Breast epithelium (tissue), 3 donors: ENCODE measurements around the gene MPRIP.

ENCODE experiments used
- CTCF ChIP-seq, 3 donors: fragments of 450-650 bp; IDR thresholded peaks; one replicate each; pipeline ENCODE4 v1.5.1; 2016 to 2017; ENCODE audit warnings: antibody characterized with exemption in 3 of 3, mild to moderate bottlenecking in 3 of 3, moderate library complexity in 3 of 3
- POLR2A ChIP-seq: fragments of 450-650 bp; IDR thresholded peaks from one replicate; pipeline ENCODE4 v1.6.1; 2016; ENCODE audit warnings: antibody characterized with exemption, mild to moderate bottlenecking, moderate library complexity

DNA sequence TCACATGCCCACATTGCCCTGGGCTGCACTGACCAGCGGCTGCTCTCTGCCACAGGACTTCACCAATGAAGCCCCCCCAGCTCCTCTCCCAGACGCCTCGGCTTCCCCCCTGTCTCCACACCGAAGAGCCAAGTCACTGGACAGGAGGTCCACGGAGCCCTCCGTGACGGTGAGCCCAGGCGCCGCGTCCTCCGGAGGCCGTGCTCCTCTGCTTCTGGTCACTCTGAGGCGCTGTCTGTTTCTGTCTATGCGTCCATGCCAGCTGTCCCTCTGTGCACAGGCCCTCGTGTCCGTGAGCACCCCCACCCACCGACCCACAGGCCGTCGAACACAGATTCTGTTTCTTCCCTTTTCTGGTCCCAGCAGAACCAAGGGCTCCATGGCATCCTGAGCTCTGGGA lies 101.2 kb downstream of the MPRIP start:
- no peak for TF ChIP-seq POLR2A
- no peak for TF ChIP-seq CTCF (IDR thresholded peaks at IDR 0.05)
